Stimulated activated CD4-positive, alpha-beta T cell treated with anti-CD3 and anti-CD28 coated beads, Interleukin-2, amount 100 ng/mL, for 48 hours (primary cell): Measurements from ENCODE around the gene KLHL1.

ENCODE experiments used
- DNase-seq, 2 donors: peaks; one replicate each; pipeline ENCODE4 v3.0.0-alpha.2; 2020

The KLHL1 gene

GRCh38 chr13:69857183-69857821, 250.9 kb downstream of the KLHL1 start:
- no peak for DNase-seq

- no peak for DNase-seq
Measured at GRCh38 chr13:69856331-69856730, 251.9 kb downstream of the KLHL1 start.

GRCh38 chr13:69828527-69828926, 279.7 kb downstream of the KLHL1 start:
- DNase-seq, result no peak

DNA sequence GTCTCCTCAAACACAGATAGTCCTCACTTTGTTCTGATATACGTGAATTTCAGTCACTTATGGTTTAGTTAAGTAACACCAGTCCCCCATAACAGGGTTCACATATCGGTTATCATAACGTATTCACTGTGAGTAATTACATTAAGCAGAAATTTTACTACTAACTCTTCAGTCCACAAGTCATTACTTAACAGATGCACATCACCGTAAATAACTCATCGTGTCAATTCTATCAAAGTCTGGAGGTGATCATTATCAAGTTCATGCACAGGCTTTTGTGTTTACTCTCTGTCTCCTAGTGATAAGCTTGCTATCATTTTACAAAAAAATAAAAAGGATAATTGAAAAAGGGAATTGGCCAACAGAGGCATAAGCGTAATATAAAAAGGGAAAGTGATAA, 288.1 kb downstream of the KLHL1 start:
- DNase-seq, result no peak

DNA sequence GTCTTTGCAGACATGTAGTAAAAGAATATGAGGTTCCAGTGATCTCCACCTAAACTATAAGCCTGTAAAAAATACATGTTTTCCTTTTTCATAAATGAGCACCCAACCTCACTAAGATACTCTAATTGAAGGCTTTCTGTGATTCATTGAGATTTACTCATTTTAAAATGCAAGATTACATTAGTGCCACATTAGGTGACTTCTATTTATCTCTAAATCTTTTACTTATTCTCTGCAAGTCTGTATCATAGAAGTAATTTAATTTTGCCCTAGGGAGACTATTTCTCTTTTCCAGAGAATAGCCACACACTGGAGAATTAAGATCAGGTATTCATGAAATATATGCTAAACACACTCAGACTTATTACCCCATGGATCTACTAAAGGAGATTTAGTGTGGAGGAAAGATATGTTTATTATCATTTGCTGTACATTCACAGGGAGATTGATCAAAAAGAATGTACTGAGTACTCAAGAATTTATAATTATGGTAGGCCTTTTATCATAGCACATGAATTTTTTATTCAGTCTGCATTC, 290.9 kb downstream of the KLHL1 start:
- DNase-seq, result no peak

DNA sequence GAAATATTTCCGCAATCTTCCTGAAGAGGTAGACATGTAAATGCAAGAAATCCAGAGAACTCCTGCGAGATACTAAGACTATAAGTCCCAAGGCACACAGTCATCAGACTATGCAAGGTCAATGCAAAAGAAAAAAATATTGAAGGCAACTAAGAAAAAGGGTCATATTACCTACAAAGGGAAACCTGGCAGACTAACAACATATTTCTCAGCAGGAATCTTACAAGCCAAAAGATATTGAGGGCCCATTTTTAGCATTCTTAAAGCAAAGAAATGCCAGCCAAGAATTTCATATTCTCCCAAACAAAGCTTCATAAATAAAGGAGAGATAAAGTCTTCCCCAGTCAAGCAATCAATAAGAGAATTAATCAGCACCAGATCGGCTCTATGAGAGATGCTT, 299.1 kb downstream of the KLHL1 start:
- no peak for DNase-seq

DNA sequence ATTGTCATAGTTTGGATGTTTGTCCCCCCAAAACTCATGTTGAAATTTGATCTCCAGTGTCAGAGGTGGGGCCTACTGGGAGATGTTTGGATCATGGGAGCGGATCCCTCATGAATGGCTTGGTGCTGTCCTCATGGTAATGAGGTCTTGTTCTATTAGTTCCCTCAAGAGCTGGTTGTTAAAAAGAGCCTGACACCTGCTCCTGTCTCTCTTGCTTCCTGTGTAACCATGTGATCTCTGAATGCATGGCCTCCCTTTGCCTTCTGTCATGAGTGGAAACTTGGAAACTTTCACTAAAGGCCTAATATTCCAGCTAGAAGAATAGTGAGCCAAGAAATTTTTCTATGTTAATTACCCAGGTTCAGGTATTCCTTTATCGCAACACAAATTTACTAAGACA, 312.0 kb downstream of the KLHL1 start:
- DNase-seq, result no peak

GRCh38 chr13:69793783-69794453, 314.3 kb downstream of the KLHL1 start:
- DNase-seq, result no peak

- no peak for DNase-seq
Measured at GRCh38 chr13:69776937-69777336, 331.3 kb downstream of the KLHL1 start.

- no peak for DNase-seq
Measured at GRCh38 chr13:69769608-69770007, 338.6 kb downstream of the KLHL1 start.

- DNase-seq, result no peak
Measured at GRCh38 chr13:69761581-69761980, 346.7 kb downstream of the KLHL1 start.

DNA sequence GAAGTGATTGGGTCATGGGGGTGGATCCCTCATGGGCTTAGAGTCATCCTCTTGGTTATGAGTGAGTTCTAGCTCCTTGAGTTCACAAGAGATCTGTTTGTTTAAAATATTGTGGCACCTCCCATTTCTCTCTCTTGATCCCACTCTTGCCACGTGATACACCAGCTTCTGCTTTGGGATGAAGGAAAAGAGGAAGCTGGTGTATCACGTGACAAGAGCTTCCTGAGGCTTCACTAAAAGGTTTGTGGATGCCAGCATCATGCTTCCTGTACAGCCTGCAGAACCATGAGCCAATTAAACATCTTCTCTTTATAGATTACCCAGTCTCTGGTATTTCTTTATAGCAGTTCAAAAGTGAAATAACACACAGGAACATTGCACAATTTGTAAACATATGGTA, 353.2 kb downstream of the KLHL1 start:
- DNase-seq, result no peak

DNA sequence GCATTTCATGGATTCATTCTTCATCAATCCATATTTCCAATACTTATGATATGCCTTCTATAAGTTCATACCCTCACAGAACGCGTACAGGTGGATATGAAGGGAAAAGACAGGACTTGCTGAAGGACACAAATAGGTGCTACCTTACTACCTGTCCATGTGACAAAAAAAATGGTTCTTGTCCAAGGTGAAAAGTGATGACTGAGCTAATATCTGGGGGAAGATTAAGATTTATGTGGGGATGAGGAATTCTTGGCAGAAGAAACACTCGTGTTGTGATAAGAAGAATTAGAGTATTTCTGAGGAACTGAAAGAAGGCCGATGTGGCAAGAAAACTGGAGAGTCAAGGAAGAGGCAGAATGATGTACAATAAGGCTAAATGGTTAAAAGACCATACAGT, 357.0 kb downstream of the KLHL1 start:
- DNase-seq, result no peak

GRCh38 chr13:69737129-69737935, 370.9 kb downstream of the KLHL1 start:
- no peak for DNase-seq

- DNase-seq, result no peak
Measured at GRCh38 chr13:69721631-69722030, 386.6 kb downstream of the KLHL1 start.

DNA sequence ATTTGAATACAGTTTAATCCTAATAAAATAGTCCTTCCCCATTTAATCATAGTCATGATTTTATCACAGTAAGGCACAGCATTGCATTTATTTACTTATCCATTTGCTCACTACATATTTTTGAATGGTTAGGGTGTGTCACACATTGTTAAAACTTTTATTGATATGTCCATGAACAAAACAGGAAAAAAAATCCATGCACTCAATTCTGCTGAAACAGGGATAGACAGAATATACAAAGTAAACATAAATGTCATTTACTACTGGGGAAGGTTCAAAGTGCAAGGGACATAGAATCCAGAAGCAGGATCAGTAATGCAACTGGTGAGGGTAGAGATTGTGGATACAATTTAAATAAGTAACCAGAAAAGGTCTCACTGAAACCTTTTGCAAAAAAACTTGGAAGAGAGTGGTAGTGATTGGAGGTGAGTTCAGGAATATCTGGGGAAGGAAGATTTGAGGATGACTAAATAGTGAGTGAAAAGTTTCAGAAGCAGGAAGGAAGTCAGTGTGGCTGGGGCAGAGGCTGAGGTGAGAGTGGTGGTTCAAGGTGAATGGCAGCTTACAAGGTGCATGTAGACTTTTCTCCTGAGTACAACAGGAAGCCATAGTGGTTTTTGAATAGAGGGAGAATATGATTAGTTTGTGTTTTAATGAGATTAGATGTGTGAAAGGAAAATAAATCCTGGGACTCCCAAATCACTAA, 387.8 kb downstream of the KLHL1 start:
- DNase-seq, result no peak

DNA sequence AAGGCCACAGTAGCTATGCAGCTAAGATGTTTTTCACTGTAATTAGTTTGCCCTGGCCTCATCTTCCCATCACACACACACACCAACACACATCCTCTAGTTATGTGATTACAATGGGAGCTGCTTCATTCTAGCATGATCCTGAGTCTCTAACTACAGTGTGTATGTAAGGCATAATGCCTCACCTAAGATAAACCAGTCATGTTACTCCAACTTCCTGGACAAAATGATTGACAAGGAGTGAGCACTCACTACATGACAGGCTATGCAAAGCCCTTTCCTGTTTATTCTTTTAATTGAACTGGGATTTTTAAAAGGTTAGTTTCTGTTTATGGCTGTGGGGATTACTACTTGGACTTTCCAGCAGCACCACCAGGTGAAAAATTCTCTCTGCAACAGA, 401.4 kb downstream of the KLHL1 start:
- DNase-seq, result no peak

DNA sequence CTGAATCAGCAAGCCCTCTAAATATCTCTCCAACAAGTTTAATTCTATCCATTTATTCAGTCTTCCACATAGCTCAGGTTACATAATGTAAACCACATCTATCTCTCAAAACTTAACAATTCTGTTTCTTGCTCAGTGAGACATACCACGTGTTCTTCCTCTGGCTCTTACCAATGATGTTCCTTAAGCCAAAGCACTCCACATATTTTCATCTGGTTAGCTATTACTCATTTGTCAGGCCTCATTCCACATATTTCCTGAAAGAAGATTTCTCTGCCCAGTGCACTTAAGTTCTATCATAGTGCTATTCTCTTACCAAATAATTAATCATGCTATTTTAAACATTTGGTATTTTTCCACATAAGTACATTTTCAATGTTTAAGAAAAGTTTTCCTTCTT, 403.9 kb downstream of the KLHL1 start:
- DNase-seq, result no peak

DNA sequence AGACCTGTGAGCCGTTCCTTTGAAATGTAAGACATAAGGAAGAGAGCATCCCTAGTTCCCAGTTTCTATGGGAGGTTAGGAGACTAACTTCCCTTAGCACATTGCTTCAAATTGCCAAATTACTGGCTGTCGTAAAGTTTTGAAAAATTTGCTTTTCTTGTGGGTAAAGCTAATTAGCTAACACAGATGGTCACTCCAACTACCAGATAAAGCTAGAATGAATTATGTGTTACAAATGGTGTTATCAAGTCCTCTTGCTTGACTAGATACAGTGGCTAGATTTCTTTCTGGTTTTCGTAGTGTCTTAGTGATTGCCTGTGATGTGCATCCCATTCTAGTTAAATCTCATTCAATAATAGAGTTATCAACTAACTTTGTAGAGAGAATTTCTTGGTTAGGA, 417.3 kb downstream of the KLHL1 start:
- DNase-seq, result no peak

DNA sequence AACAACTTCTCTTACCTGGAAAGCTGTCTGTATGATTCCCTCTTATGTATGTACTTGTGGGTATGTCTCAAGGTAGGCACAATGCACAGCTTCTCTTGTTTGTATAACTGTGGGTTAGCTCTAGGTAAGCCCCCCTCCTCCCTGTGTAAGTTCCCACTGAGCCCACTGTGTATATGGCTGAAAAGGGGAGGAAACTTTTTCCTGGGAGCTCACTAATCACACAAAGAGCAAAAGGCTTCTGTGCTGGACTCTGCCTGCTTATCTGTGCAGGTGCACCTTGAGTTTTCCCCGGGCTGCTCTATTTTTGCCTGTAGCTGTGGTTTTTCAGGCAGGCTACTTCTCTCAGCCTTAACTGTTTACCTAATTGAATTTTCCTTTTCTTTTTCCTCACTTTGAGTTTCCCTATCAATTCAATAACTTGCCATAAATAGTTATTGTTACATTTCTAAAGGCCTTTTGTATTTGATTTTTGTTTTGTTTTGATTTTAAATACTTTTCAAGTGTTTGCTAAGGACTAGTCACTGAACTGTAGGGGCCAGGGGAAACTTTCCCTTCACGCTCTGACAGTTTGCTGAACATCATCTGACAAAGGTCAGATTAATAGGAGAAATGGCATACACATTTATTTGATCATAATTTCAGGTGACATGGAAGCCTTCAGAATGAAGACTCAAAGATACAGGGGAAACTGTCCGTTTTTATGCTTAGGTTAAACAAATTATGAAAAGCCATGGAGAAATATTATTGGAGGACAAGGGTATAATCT, 424.1 kb downstream of the KLHL1 start:
- no peak for DNase-seq

DNA sequence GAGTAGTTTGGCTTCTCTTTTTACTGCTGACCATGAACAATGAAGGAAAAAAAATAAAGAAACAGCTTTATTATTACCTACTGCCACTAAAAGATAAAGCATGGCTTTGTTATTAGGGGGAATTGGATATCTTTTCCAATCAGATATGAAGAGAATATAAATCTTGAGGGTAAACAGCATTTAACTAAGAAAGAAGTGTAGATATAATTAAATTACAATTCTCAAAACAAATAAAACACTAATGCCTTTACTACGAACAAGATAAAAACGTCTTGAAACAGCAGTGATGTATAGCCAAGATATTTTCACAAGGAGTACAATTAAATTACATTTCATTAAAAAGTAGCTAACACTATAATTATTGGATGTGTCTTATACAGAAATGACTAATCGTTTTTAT, 426.5 kb downstream of the KLHL1 start:
- no peak for DNase-seq

DNA sequence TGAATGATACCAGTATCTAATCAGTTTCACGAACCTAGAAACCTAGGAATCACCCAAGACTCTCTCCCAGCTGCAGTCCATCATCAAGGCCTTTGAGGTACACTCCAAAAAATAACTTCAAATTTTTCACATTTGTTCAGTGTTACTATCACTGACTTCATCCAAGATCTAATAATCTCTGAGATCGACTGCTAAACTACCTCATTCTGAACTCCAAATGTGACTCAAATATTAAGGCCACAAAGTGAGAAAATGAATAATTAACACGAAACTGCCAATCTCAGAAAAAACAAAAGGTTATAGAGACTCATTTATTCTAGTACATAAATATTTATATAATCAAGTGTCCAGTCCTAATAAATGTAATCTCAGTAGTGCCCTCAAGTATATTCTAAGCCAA, 430.9 kb downstream of the KLHL1 start:
- DNase-seq, result no peak
